GM23338 (cell line): ENCODE data around the gene MAN1B1. TPM values are rescaled to one million over a fixed set of nuclear protein-coding genes. Genes with fewer than 3 reads are reported as not detected.
A peak's percentile ranks its signal among the peaks of the same experiment; 100 is the strongest.

Source experiments
- ATAC-seq: fragments of 200-7000 bp; cut with Tn5 transposase; 3 replicates; pipeline ENCODE4 v1.9.1; 2020
- DNase-seq: peaks from one replicate; pipeline ENCODE4 v3.0.0-alpha.2; 2015; ENCODE audit warnings: low spot score
- H2AFZ ChIP-seq: fragments of 200-600 bp; sonication (generic); 2 replicates; pipeline ENCODE4 v1.8.0; 2016; ENCODE audit warnings: antibody characterized with exemption, mild to moderate bottlenecking, moderate library complexity
- H3F3A ChIP-seq: fragments of 200-600 bp; sonication (generic); replicated peaks from 2 replicates; pipeline ENCODE4 v1.8.0; 2017; ENCODE audit warnings: antibody characterized with exemption, mixed run types, low read depth
- H3K27ac ChIP-seq: fragments of 200-600 bp; sonication (generic); 2 replicates; pipeline ENCODE4 v1.6.1; 2016; ENCODE audit warnings: low read depth
- H3K27me3 ChIP-seq: fragments of 200-600 bp; sonication (generic); 2 replicates; pipeline ENCODE4 v1.8.0; 2016; ENCODE audit warnings: mild to moderate bottlenecking, mixed run types, moderate library complexity; ENCODE audit not compliant: insufficient read depth
- H3K36me3 ChIP-seq: fragments of 200-600 bp; sonication (generic); 2 replicates; pipeline ENCODE4 v1.8.0; 2016; ENCODE audit warnings: mild to moderate bottlenecking; ENCODE audit not compliant: insufficient read depth
- H3K4me1 ChIP-seq: fragments of 200-600 bp; sonication (generic); 2 replicates; pipeline ENCODE4 v1.8.0; 2016; ENCODE audit warnings: mild to moderate bottlenecking, moderate library complexity; ENCODE audit not compliant: insufficient read depth
- H3K4me2 ChIP-seq: fragments of 200-600 bp; sonication (generic); 2 replicates; pipeline ENCODE4 v1.7.1; 2017; ENCODE audit warnings: mixed run types
- H3K4me3 ChIP-seq: fragments of 200-600 bp; sonication (generic); 2 replicates; pipeline ENCODE4 v1.6.1; 2016; ENCODE audit warnings: mixed run types
- H3K79me2 ChIP-seq: fragments of 200-600 bp; sonication (generic); replicated peaks from 2 replicates; pipeline ENCODE4 v1.8.0; 2017; ENCODE audit warnings: mild to moderate bottlenecking; ENCODE audit not compliant: insufficient read depth
- H3K9me2 ChIP-seq: fragments of 200-600 bp; sonication (generic); 2 replicates; pipeline ENCODE4 v1.8.0; 2017; ENCODE audit not compliant: insufficient read depth
- H4K20me1 ChIP-seq: fragments of 200-600 bp; sonication (generic); replicated peaks from 2 replicates; pipeline ENCODE4 v1.8.0; 2017; ENCODE audit warnings: mild to moderate bottlenecking; ENCODE audit not compliant: insufficient read depth
- H3K27ac Mint-ChIP-seq: 2 replicates; pipeline ENCODE4 v1.8.0; 2020; ENCODE audit warnings: inconsistent platforms, mild to moderate bottlenecking, moderate library complexity, mixed read lengths
- H3K27me3 Mint-ChIP-seq: 3 replicates; pipeline ENCODE4 v1.8.0; 2022; ENCODE audit warnings: low read depth, mild to moderate bottlenecking, moderate library complexity, mixed read lengths, inconsistent platforms; ENCODE audit not compliant: insufficient read depth, poor library complexity
- H3K36me3 Mint-ChIP-seq: 3 replicates; pipeline ENCODE4 v1.8.0; 2021; ENCODE audit warnings: low read depth, mild to moderate bottlenecking, inconsistent platforms, moderate library complexity, mixed read lengths
- H3K4me1 Mint-ChIP-seq: 3 replicates; pipeline ENCODE4 v1.8.0; 2020; ENCODE audit warnings: mild to moderate bottlenecking, inconsistent platforms, mixed read lengths
- H3K4me3 Mint-ChIP-seq: 3 replicates; pipeline ENCODE4 v1.8.0; 2021; ENCODE audit warnings: moderate library complexity, mild to moderate bottlenecking, inconsistent platforms, mixed read lengths
- H3K9me3 Mint-ChIP-seq: 3 replicates; pipeline ENCODE4 v1.8.0; 2020; ENCODE audit warnings: moderate library complexity, mild to moderate bottlenecking, inconsistent platforms, mixed read lengths
- ETS1 ChIP-seq: IDR thresholded peaks from 2 replicates; pipeline ENCODE4 v1.6.1; 2016; ENCODE audit warnings: antibody characterized with exemption
- EZH2 ChIP-seq: fragments of 200-600 bp; sonication (generic); IDR thresholded peaks from one replicate; pipeline ENCODE4 v1.8.0; 2017; ENCODE audit warnings: antibody characterized with exemption, mild to moderate bottlenecking, low read depth; ENCODE audit not compliant: unreplicated experiment
- POLR2AphosphoS5 ChIP-seq: IDR thresholded peaks from 2 replicates; pipeline ENCODE4 v1.6.1; 2016; ENCODE audit warnings: antibody characterized with exemption, low read depth
- STAT1 ChIP-seq: IDR thresholded peaks from one replicate; pipeline ENCODE4 v1.6.1; 2016; ENCODE audit warnings: antibody characterized with exemption; ENCODE audit not compliant: unreplicated experiment
- ZNF114 ChIP-seq: fragments of 250-450 bp; sonication (Bioruptor Pico); IDR thresholded peaks from 2 replicates; pipeline ENCODE4 v1.5.0; 2020; ENCODE audit warnings: mild to moderate bottlenecking, moderate library complexity
- ZNF462 ChIP-seq: fragments of 250-450 bp; sonication (Bioruptor Pico); IDR thresholded peaks from 2 replicates; pipeline ENCODE4 v1.5.0; 2020; ENCODE audit warnings: mild to moderate bottlenecking, moderate library complexity
- polyA plus RNA-seq: library from polyadenylated mRNA; unstranded; fragments of >200 nt; fragmentation: Nextera tagmentation; extraction: Ambion mirVana; gene quantifications from 2 replicates; pipeline ENCODE4 v1.2.1, GENCODE V29; 2016
- total RNA-seq: library from RNA; depleted of rRNA; stranded (reverse); fragments of >200 nt; shearing (Covaris generic); gene quantifications from 2 replicates; pipeline ENCODE4 v1.2.3, GENCODE V29; 2014

Gene MAN1B1
- total and polyA plus RNA-seq, 2 experiments from 2014 or later: 15.7 to 39.9 TPM

- no peak for TF ChIP-seq ZNF462 (CRISPR knock-in tag)
- no peak for TF ChIP-seq STAT1
- no peak for TF ChIP-seq ETS1
Observed at GRCh38 chr9:137076636-137077009, 10.2 kb upstream of the MAN1B1 start (continued).

- Histone ChIP-seq H3K36me3 (no peaks in the 10 kb centered on the region), H3K79me2 (no peaks in the 10 kb centered on the region), H2AFZ (peak within 1 kb of the TSS; percentile 76; the same call in 1 of the 2 replicates), H3K4me1 (peaks cover 24% of the 10 kb centered on the region), H3K4me2 (peak within 1 kb of the TSS; percentile 88), H4K20me1 (0 out of 2 replicates have a peak, but pooled peaks cover 6% of the 10 kb centered on the region), H3K4me3 (peak within 1 kb of the TSS; percentile 64), H3K27me3 (peaks cover 40% of the 10 kb centered on the region), H3K27ac (no peak within 1 kb of the TSS), H3K9me2 (no peaks in the 10 kb centered on the region), H3F3A (peaks cover 27% of the 10 kb centered on the region)
- peak; percentile 74 for DNase-seq
- Mint-ChIP-seq H3K27me3 (peaks cover 46% of the 10 kb centered on the region), H3K27ac (no peak within 1 kb of the TSS), H3K9me3 (no peaks in the 10 kb centered on the region), H3K36me3 (no peaks in the 10 kb centered on the region), H3K4me1 (peaks cover 13% of the 10 kb centered on the region), H3K4me3 (peak within 1 kb of the TSS; percentile 70)
- TF ChIP-seq EZH2 (peak; percentile 32), POLR2AphosphoS5 (peak; percentile 50; the same call in 1 of the 2 replicates), ZNF462 (CRISPR knock-in tag) (no peak), ZNF114 (no peak)
- peak; percentile 10 for ATAC-seq
Observed at GRCh38 chr9:137077010-137077747, 9.6 kb upstream of the MAN1B1 start, which contains the start of gene UAP1L1. TSS of gene UAP1L1 (plus strand) at chr9:137077517. CDS start at chr9:137077533, 16 bp downstream.
